H9 (cell line): Measurements from ENCODE around the gene MCAM. TPM values are rescaled to one million over a fixed set of nuclear protein-coding genes. Genes with fewer than 3 reads are reported as not detected.

Experiments used
- DNase-seq: peaks from one replicate; pipeline ENCODE4 v3.0.0-alpha.2; 2017
- H2AFZ ChIP-seq: one replicate; pipeline ENCODE4 v1.6.1; 2013; ENCODE audit warnings: mild to moderate bottlenecking, low read length, control low read depth, moderate library complexity
- H2AK5ac ChIP-seq: 2 replicates; pipeline ENCODE4 v1.6.1; 2013; ENCODE audit warnings: low read length, control low read depth, mixed read lengths; ENCODE audit not compliant: insufficient read length
- H2BK120ac ChIP-seq: one replicate; pipeline ENCODE4 v1.6.1; 2013; ENCODE audit warnings: low read depth, mild to moderate bottlenecking, low read length, control low read depth, inconsistent platforms; ENCODE audit not compliant: poor library complexity, severe bottlenecking
- H2BK12ac ChIP-seq: 2 replicates; pipeline ENCODE4 v1.6.1; 2013; ENCODE audit warnings: low read length, control low read depth, mixed read lengths, low read depth; ENCODE audit not compliant: insufficient read length
- H2BK15ac ChIP-seq: 2 replicates; pipeline ENCODE4 v1.6.1; 2013; ENCODE audit warnings: low read depth, low read length, control low read depth
- H2BK20ac ChIP-seq: one replicate; pipeline ENCODE4 v1.6.1; 2013; ENCODE audit warnings: low read depth, mild to moderate bottlenecking, low read length, control low read depth, inconsistent platforms; ENCODE audit not compliant: poor library complexity, severe bottlenecking
- H2BK5ac ChIP-seq: 2 replicates; pipeline ENCODE4 v1.6.1; 2013; ENCODE audit warnings: low read length, control low read depth, mixed read lengths; ENCODE audit not compliant: insufficient read length
- H3K14ac ChIP-seq: 2 replicates; pipeline ENCODE4 v1.6.1; 2013; ENCODE audit warnings: low read length, control low read depth; ENCODE audit not compliant: insufficient read depth
- H3K18ac ChIP-seq: 2 replicates; pipeline ENCODE4 v1.6.1; 2013; ENCODE audit warnings: low read depth, mild to moderate bottlenecking, mixed read lengths, low read length, control low read depth; ENCODE audit not compliant: insufficient read length
- H3K23ac ChIP-seq: 2 replicates; pipeline ENCODE4 v1.6.1; 2013; ENCODE audit warnings: low read length, control low read depth, mixed read lengths, low read depth; ENCODE audit not compliant: insufficient read length
- H3K23me2 ChIP-seq: 2 replicates; pipeline ENCODE4 v1.6.1; 2013; ENCODE audit warnings: low read depth, mild to moderate bottlenecking, mixed read lengths, low read length, control low read depth; ENCODE audit not compliant: insufficient read length, poor library complexity, severe bottlenecking
- H3K27ac ChIP-seq: 2 replicates; pipeline ENCODE4 v1.5.1; 2013; ENCODE audit warnings: low read length, control low read depth, mixed read lengths, low read depth; ENCODE audit not compliant: insufficient read length
- H3K27me3 ChIP-seq: 2 replicates; pipeline ENCODE4 v1.6.1; 2013; ENCODE audit warnings: low read length, control low read depth, inconsistent platforms; ENCODE audit not compliant: insufficient read depth
- H3K4ac ChIP-seq: 2 replicates; pipeline ENCODE4 v1.6.1; 2013; ENCODE audit warnings: low read depth, mild to moderate bottlenecking, control low read depth, inconsistent platforms, low read length, moderate library complexity
- H3K4me1 ChIP-seq: 2 replicates; pipeline ENCODE4 v1.6.1; 2013; ENCODE audit warnings: low read length, control low read depth, inconsistent platforms; ENCODE audit not compliant: insufficient read depth
- H3K4me2 ChIP-seq: 2 replicates; pipeline ENCODE4 v1.6.1; 2013; ENCODE audit warnings: low read length, control low read depth, mixed read lengths; ENCODE audit not compliant: insufficient read length, insufficient read depth
- H3K56ac ChIP-seq: 2 replicates; pipeline ENCODE4 v1.6.1; 2013; ENCODE audit warnings: low read depth, mild to moderate bottlenecking, mixed read lengths, low read length, control low read depth; ENCODE audit not compliant: insufficient read length
- H3K79me1 ChIP-seq: 2 replicates; pipeline ENCODE4 v1.6.1; 2013; ENCODE audit warnings: low read depth, mild to moderate bottlenecking, moderate library complexity, low read length, control low read depth, inconsistent platforms; ENCODE audit not compliant: insufficient read depth, poor library complexity, severe bottlenecking
- H3K79me2 ChIP-seq: 2 replicates; pipeline ENCODE4 v1.6.1; 2013; ENCODE audit warnings: low read length, control low read depth, inconsistent platforms; ENCODE audit not compliant: insufficient read depth
- H3K9ac ChIP-seq: 2 replicates; pipeline ENCODE4 v1.6.1; 2013; ENCODE audit warnings: low read length, control low read depth, mixed read lengths; ENCODE audit not compliant: insufficient read length; ENCODE audit errors: extremely low read depth
- H3K9me3 ChIP-seq: one replicate; pipeline ENCODE4 v1.6.1; 2013; ENCODE audit warnings: low read depth, low read length, inconsistent platforms; ENCODE audit not compliant: control insufficient read depth
- H3T11ph ChIP-seq: one replicate; pipeline ENCODE4 v1.6.1; 2013; ENCODE audit warnings: mild to moderate bottlenecking, low read length, control low read depth, inconsistent platforms
- H4K20me1 ChIP-seq: one replicate; pipeline ENCODE4 v1.6.1; 2013; ENCODE audit not compliant: control insufficient read depth, insufficient read length, insufficient read depth
- H4K5ac ChIP-seq: 2 replicates; pipeline ENCODE4 v1.6.1; 2013; ENCODE audit warnings: low read depth, mild to moderate bottlenecking, mixed read lengths, low read length, control low read depth; ENCODE audit not compliant: insufficient read length
- H4K8ac ChIP-seq: replicated peaks from 2 replicates; pipeline ENCODE4 v1.6.1; 2013; ENCODE audit warnings: low read length, control low read depth, mixed read lengths, low read depth; ENCODE audit not compliant: insufficient read length
- H4K91ac ChIP-seq: 2 replicates; pipeline ENCODE4 v1.6.1; 2013; ENCODE audit warnings: low read depth, mild to moderate bottlenecking, moderate library complexity, mixed read lengths, low read length, control low read depth; ENCODE audit not compliant: insufficient read length
- H3K27ac Mint-ChIP-seq, 3 experiments: 2 replicates in 2 of 3; 3 replicates in 1 of 3; pipeline ENCODE4 v1.8.0; 2020 to 2021; ENCODE audit warnings: mixed read lengths in 3 of 3, mild to moderate bottlenecking in 1 of 3, moderate library complexity in 1 of 3
- H3K27me3 Mint-ChIP-seq: 2 replicates; pipeline ENCODE4 v1.8.0; 2021; ENCODE audit warnings: low read depth, mild to moderate bottlenecking, moderate library complexity, mixed read lengths
- H3K36me3 Mint-ChIP-seq, 3 experiments: 2 replicates in 2 of 3; 3 replicates in 1 of 3; pipeline ENCODE4 v1.8.0; 2020 to 2021; ENCODE audit warnings: low read depth in 3 of 3, mixed read lengths in 3 of 3; ENCODE audit not compliant: insufficient read depth in 1 of 3
- H3K4me1 Mint-ChIP-seq, 2 experiments: 2 replicates each; pipeline ENCODE4 v1.8.0; 2020; ENCODE audit warnings: mixed read lengths in 2 of 2
- H3K4me3 Mint-ChIP-seq, 2 experiments: 2 replicates in 1 of 2; 3 replicates in 1 of 2; pipeline ENCODE4 v1.8.0; 2020 to 2021; ENCODE audit warnings: mild to moderate bottlenecking in 2 of 2, mixed read lengths in 2 of 2, moderate library complexity in 1 of 2
- H3K9me3 Mint-ChIP-seq, 2 experiments: 2 replicates in 1 of 2; 3 replicates in 1 of 2; pipeline ENCODE4 v1.8.0; 2020; ENCODE audit warnings: mild to moderate bottlenecking in 2 of 2, mixed read lengths in 2 of 2, moderate library complexity in 1 of 2
- CTCF ChIP-seq: fragments of 200-600 bp; sonication (generic); conservative IDR thresholded peaks from 3 replicates; pipeline ENCODE4 v1.8.0; 2021; ENCODE audit warnings: antibody characterized with exemption, mild to moderate bottlenecking
- WGBS: extraction: QIAGEN DNeasy Blood & Tissue Kit; methylation state at CpG from one replicate; pipeline ENCODE4 v1.1.7; 2013; ENCODE audit warnings: missing lambda C conversion rate, low lambda C conversion rate, mixed read lengths; ENCODE audit not compliant: insufficient read length; ENCODE audit errors: extremely low coverage; 5-methylcytosine and 5-hydroxymethylcytosine counted together
- total RNA-seq: library from RNA; stranded (reverse); gene quantifications from 2 replicates; pipeline ENCODE4 v1.2.1, GENCODE V29; 2021

MCAM gene
- total RNA-seq, 1 experiment from 2014 or later = 21.5 TPM

DNA sequence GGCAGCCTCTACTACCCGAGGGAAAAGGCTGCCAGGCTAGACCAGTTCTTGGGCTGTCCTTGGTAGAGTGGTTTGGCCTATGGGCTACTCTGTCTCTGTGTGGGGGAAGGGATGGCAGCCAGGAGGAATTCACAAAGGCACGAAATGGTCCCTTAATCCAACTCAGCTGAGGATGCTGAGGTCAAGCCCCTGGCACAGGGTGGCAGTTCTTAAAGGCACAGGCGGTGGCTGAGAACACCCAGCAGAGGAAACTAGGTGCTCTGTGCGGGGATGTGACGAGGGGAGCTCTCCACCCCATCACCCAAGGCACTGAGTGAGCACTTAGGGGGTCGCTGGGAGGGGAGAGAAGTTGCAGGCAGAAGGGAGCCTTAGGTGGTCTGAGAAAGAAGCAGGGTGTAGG, 29.7 kb upstream of the MCAM start, which contains the start of gene MFRP:
MFRP (minus strand) TSS at position 101 of the 400 bp plus-strand sequence. CDS start 192 bp downstream, outside the sequence.
- H4K5ac ChIP-seq = no peak within 1 kb of the TSS
- H2BK15ac ChIP-seq = no peak within 1 kb of the TSS
- no peak within 1 kb of the TSS for H2BK12ac ChIP-seq
- no peak for TF ChIP-seq CTCF
- no peak within 1 kb of the TSS for H4K8ac ChIP-seq
- H3K4me2 ChIP-seq = no peak within 1 kb of the TSS
- H3K4me1 Mint-ChIP-seq = peaks cover 5 to 19% of the 10 kb centered on the region in 2 experiments; a peak in 3 of 4 replicates
- H3K4ac ChIP-seq = no peak within 1 kb of the TSS
- H3K9ac ChIP-seq = no peak within 1 kb of the TSS
- H3K27me3 Mint-ChIP-seq = peaks cover 77% of the 10 kb centered on the region
- no peaks in the 10 kb centered on the region for H3K4me1 ChIP-seq
- H3K4me3 Mint-ChIP-seq = no peak within 1 kb of the TSS; a peak in 1 of 5 replicates
- WGBS = no CpG with 5 or more reads among the region's 6 CpGs
- no peak for DNase-seq
- H3K14ac ChIP-seq = no peak within 1 kb of the TSS; the same call in 1 of the 2 replicates
- no peaks in the 10 kb centered on the region for H4K20me1 ChIP-seq
- no peak within 1 kb of the TSS for H3K56ac ChIP-seq
- no peak within 1 kb of the TSS for H3K18ac ChIP-seq
- no peak within 1 kb of the TSS for H3K27ac Mint-ChIP-seq
- no peak within 1 kb of the TSS for H3K23ac ChIP-seq
- no peak within 1 kb of the TSS for H2BK20ac ChIP-seq
- H3K9me3 Mint-ChIP-seq = 0 out of 5 replicates have a peak, but pooled peaks cover 0 to 4% of the 10 kb centered on the region in 2 experiments
- H3K79me2 ChIP-seq = no peaks in the 10 kb centered on the region
- H3K79me1 ChIP-seq = no peaks in the 10 kb centered on the region
- no peak within 1 kb of the TSS for H2AFZ ChIP-seq
- H3K9me3 ChIP-seq = no peaks in the 10 kb centered on the region
- H3K23me2 ChIP-seq = no peaks in the 10 kb centered on the region
- H3T11ph ChIP-seq = no peak within 1 kb of the TSS
- no peak within 1 kb of the TSS for H3K27ac ChIP-seq
- no peak within 1 kb of the TSS for H4K91ac ChIP-seq
- no peak within 1 kb of the TSS for H2BK120ac ChIP-seq
- no peaks in the 10 kb centered on the region for H3K36me3 Mint-ChIP-seq
- no peak within 1 kb of the TSS for H2BK5ac ChIP-seq
- no peaks in the 10 kb centered on the region; the same call in 1 of the 2 replicates for H3K27me3 ChIP-seq
- no peak within 1 kb of the TSS for H2AK5ac ChIP-seq
